Prostate gland (tissue), 2 donors: ENCODE measurements around the gene TMEM50A.
"Not testable (repeated sequence)": the region's sequence is repeated elsewhere in the genome, so short reads cannot be mapped to it uniquely, and the experiment has no call there.

Source experiments
- CTCF ChIP-seq, 4 experiments: fragments of 200-600 bp in 2 of 4; fragments of 450-650 bp in 2 of 4; sonication (generic) in 2 of 4; IDR thresholded peaks; 1 replicate in 3 of 4; 2 replicates in 1 of 4; pipeline ENCODE4 v1.5.1; 2016 to 2019; ENCODE audit warnings: antibody characterized with exemption in 4 of 4, mild to moderate bottlenecking in 2 of 4, moderate library complexity in 2 of 4
- POLR2A ChIP-seq: fragments of 450-650 bp; IDR thresholded peaks from one replicate; pipeline ENCODE4 v1.6.1; 2016; ENCODE audit warnings: antibody characterized with exemption, mild to moderate bottlenecking

- TF ChIP-seq CTCF (IDR thresholded peaks at IDR 0.05); POLR2A: not testable (repeated sequence)
These were observed 43.0 kb upstream of the TMEM50A start for GRCh38 chr1:25294889-25295826.
